GM21360 (cell line): Measurements from ENCODE around the gene SMDT1.

ENCODE experiments used
- ATAC-seq: cut with Tn5 transposase; IDR thresholded peaks from one replicate; pipeline ENCODE4 v1.9.1; 2021; ENCODE audit warnings: mild to moderate bottlenecking, moderate library complexity; ENCODE audit not compliant: unreplicated experiment

The SMDT1 gene

GRCh38 chr22:42079319-42080251 lies at the start of gene SMDT1:
TSS of gene SMDT1 (plus strand) at chr22:42079700. CDS start at chr22:42079769, 69 bp downstream.
- ATAC-seq, result peak; percentile 78

GRCh38 chr22:42033263-42034181 lies 46.0 kb upstream of the SMDT1 start:
- no peak for ATAC-seq

GRCh38 chr22:42035256-42035655 lies 44.2 kb upstream of the SMDT1 start:
- no peak for ATAC-seq

DNA sequence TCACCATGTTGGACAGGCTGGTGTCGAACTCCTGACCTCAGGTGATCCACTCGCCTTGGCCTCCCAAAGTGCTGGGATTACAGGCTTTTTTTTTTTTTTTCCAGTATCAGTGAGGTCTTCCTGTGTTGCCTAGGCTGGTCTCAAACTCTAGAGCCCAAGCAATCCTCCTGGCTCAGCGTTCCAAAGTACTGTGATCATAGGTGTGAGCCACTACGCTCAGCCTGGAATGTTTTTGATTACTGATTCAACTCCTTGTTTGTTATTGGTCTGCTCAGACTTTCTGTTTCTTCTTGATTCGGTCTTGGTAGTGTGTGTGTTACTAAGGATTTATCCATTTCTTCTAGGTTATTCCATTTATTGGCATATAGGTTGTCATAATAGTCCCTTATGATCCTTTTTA lies 40.2 kb upstream of the SMDT1 start:
- no peak for ATAC-seq

- no peak for ATAC-seq
Measured at GRCh38 chr22:42041784-42042183, 37.7 kb upstream of the SMDT1 start.

GRCh38 chr22:42050641-42051180 lies 28.8 kb upstream of the SMDT1 start:
- ATAC-seq, result no peak

DNA sequence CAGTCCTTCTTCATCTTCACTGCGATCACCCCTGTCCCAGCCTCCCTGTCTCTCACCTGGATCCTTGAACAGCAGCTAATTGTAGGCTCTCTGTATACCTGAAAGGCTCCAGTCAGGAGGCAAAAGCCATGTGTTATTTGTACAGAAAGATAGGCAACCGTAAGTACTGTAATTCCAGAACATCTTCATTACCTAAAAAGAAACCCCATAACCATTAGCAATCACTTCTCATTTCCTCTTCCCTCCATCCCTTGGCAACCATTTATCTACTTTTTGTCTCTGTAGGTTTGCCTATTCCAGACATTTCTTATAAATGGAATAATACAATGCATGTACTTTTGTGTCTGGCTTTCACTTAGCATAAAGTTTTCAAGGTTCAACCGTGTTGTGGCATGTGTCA lies 26.7 kb upstream of the SMDT1 start:
- ATAC-seq, result no peak

GRCh38 chr22:42056757-42057511 lies 22.6 kb upstream of the SMDT1 start:
- no peak for ATAC-seq

DNA sequence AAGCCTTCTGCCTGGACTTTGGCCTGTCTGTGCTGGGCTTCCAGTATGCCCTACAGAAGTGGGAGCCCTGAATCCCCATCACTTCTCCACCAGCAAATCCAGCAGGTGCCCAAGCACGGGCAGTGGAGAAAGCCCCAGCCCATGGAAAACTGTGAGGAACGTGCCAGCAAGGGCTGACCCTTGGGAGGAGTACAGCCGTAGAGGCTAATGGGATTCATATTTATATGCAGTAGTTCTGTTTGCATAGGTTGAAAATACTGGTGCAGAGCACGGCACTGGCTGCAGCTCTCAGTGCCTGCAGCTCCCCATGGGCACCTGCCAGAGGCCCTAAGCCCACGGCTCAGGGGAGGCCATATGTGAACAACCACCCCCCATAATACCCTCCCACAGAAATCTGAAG lies 19.0 kb upstream of the SMDT1 start:
- ATAC-seq, result no peak

DNA sequence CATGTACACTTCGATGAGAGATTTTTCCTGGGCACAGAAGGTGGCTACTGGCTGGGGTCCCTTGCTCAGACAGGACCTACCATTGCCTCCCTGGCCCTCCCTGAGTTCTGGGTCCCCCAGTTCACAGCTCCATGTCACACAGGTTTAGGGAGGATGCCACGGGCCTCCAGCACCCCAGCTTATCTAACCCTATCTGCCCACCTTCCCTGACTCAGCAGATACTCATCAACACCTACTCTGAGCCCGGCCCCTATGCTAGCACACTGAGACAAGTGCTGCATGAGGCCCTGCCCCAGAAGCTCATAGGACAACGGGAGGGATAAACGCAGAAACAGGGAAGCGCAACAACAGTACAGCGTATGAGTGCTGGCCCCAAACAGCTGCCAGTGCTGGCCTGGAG lies 18.5 kb upstream of the SMDT1 start:
- no peak for ATAC-seq

- no peak for ATAC-seq
Measured at GRCh38 chr22:42062506-42063170, 16.9 kb upstream of the SMDT1 start.

GRCh38 chr22:42064629-42065028 lies 14.9 kb upstream of the SMDT1 start:
- no peak for ATAC-seq

DNA sequence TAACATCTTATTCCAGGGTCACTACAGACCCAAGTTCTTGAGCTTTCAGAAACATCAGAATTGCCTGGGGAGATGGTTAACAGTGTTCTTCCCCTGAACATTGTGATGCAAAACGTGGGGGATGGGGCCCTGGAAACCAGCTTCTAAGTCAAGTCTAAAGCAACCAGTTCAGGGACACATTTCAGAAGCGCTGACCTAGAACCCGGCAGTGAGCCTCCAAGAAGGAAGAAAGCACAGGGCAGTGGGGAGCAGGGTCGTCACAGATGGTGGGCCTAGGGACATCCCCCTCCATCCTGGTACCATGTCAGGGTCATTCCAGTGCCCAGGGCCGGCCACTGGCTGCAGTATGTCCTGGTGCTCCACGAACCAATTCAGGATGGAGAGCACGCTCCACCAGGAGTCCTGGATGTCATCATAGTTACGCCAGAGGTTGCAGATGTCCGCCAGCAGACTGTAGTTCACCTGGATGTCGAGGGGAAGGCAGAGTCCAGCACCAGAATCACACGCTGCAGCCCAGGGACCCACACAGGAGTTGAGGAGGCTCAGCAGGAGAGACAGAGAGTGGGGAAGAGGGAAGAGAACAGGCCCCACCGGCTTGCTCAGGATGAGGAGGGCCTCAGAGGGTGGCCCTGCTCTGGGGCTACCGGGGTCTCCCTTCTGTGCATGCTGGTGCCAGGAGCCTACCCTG lies 13.9 kb upstream of the SMDT1 start:
- ATAC-seq, result no peak

GRCh38 chr22:42066126-42066761 lies 13.3 kb upstream of the SMDT1 start:
- no peak for ATAC-seq

- ATAC-seq, result no peak
Measured at GRCh38 chr22:42066937-42067336, 12.6 kb upstream of the SMDT1 start.

DNA sequence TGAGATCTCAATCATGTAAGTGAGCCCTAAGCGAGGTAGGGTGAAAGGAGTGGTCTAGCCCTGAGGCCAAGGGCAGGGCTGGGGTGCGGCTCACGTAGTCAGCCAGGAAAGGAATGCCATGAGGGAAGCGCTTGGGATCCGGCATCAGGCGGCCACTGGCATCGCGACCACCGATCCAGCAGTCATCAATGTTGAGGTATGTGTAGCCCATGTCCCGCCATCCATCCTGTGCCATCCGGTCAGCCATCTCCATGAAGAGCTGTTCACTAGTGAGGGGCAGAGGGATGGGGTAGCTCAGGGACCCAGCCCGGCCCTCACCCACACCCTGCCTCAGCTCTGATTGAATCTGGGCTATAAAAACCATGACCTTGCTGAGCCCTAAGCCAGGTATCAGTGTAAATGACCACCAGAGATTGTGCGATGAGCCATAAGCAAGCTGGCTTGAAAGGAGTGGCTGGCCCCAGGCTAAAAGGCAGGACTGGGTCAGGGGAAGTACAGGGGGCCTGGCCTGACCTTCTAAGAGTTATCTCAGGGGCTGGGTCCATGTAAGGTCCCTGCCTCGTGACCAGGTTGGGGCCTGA lies 11.7 kb upstream of the SMDT1 start:
- no peak for ATAC-seq

DNA sequence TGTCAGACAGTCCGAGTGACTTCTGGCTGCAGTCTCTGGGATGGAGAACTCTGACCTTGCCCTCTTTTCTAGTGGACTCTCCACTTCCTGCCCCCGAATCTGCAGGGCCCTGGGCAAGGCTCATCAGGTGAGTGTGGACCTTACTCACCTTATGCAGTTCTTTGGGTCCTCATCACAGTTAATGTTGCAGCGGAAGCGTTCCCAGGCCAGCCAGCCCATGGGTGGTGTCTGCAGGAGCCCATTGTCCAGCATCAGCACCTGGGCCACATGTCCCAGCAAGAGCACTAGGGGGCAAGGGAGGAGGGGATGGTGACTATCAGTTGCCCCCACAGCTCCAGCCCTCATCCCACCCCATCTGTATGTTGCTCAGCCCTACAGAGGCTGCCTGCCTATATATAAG lies 11.2 kb upstream of the SMDT1 start:
- no peak for ATAC-seq

DNA sequence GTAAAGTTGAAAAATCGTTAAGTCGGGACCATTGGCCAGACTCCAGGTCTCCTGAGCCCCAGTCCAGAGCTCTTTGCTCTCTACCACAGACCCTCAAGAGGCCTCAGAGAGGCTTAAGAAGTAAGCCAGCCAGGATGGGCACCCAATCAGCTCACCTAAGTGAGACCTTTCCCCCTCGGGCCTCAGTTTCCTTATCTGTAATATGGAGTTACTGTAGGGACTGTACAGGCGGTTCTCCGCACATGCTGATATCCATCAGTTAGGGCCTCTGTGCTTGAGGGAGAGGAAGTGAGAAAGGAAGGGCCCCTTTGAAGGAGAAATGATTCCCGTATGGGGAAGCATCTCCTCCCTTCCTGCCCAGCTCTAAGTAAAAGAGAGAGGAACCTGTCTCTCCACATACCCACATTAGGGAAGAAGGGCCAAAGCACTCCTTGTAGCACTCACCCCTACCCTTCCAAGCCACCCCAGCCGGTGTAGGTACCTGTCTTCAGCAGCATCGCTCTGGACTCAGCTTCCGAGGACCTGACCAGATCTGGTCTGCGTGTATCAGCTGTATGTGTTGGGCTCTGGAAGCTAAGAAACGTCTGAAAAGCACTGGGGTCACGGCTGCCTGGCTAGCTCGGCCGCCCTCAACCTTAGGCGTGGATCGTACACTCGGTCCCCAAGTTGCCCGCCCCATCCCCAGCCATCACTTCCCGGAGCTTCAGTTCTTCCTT lies 9.5 kb upstream of the SMDT1 start:
- peak; percentile 10 for ATAC-seq
